Sigmoid colon (tissue), 7 donors: ENCODE data around the gene LMF1. TPM values are rescaled to one million over a fixed set of nuclear protein-coding genes. Genes with fewer than 3 reads are reported as not detected.

ENCODE experiments used
- DNase-seq: peaks from one replicate; pipeline ENCODE4 v3.0.0-alpha.2; 2019
- H3K27ac ChIP-seq, 4 donors: fragments of 200-600 bp; sonication (generic); one replicate each; pipeline ENCODE4 v1.5.1; 2016 to 2019; ENCODE audit warnings: mild to moderate bottlenecking in 1 of 4
- H3K27me3 ChIP-seq, 3 donors: fragments of 200-600 bp; sonication (generic); one replicate each; pipeline ENCODE4 v1.5.1; 2019; ENCODE audit warnings: mild to moderate bottlenecking in 1 of 3
- H3K36me3 ChIP-seq, 4 donors: fragments of 200-600 bp; sonication (generic); one replicate each; pipeline ENCODE4 v1.5.1; 2016 to 2019
- H3K4me1 ChIP-seq, 4 donors: fragments of 200-600 bp; sonication (generic); one replicate each; pipeline ENCODE4 v1.5.1; 2017 to 2019
- H3K4me3 ChIP-seq, 4 donors: fragments of 200-600 bp; sonication (generic); one replicate each; pipeline ENCODE4 v1.5.1; 2017 to 2019; ENCODE audit warnings: mild to moderate bottlenecking in 2 of 4, moderate library complexity in 1 of 4
- H3K9me3 ChIP-seq, 4 donors: fragments of 200-600 bp in 3 of 4; sonication (generic) in 3 of 4; one replicate each; pipeline versions ENCODE4 v1.5.1 to v1.6.1; 2013 to 2019
- EP300 ChIP-seq, 4 donors: sonication (generic); formaldehyde crosslinking; IDR thresholded peaks; one replicate each; pipeline ENCODE4 v1.6.1; 2017; ENCODE audit warnings: antibody characterized with exemption in 4 of 4
- POLR2A ChIP-seq, 2 donors: fragments of 450-650 bp; IDR thresholded peaks; one replicate each; pipeline ENCODE4 v1.6.1; 2016; ENCODE audit warnings: antibody characterized with exemption in 2 of 2, mild to moderate bottlenecking in 2 of 2, moderate library complexity in 2 of 2
- POLR2AphosphoS5 ChIP-seq, 4 donors: sonication (generic); formaldehyde crosslinking; IDR thresholded peaks; one replicate each; pipeline ENCODE4 v1.6.1; 2017; ENCODE audit warnings: antibody characterized with exemption in 4 of 4
- WGBS, 2 donors: extraction: QIAGEN DNeasy Blood & Tissue Kit; methylation state at CpG; one replicate each; pipeline ENCODE4 v1.1.7; 2013; 5-methylcytosine and 5-hydroxymethylcytosine counted together
- intact Hi-C: fragments of 100-400 bp; cut with DNase I; formaldehyde crosslinking; loops from one replicate; pipeline ENCODE4 v1.15.1; 2023
- polyA plus RNA-seq, 3 donors: library from polyadenylated mRNA; stranded (reverse); fragments of 200-250 nt; gene quantifications; one replicate each; pipeline ENCODE4 v1.2.3, GENCODE V29; 2013
- total RNA-seq, 4 donors: library from RNA; depleted of rRNA; stranded (reverse); fragments of >200 nt; gene quantifications; one replicate each; pipeline ENCODE4 v1.1.0, GENCODE V29; 2016
- TF ChIP-seq, protein P1 (sequence below), 4 experiments: fragments of 450-650 bp in 3 of 4; fragments of 200-600 bp in 1 of 4; IDR thresholded peaks; one replicate each; pipeline ENCODE4 v1.5.1; 2016 to 2019; ENCODE audit warnings: antibody characterized with exemption in 4 of 4, mild to moderate bottlenecking in 3 of 4, moderate library complexity in 2 of 4
- donor health status: healthy with polysubstance abuse.
- donor health status: Bipolar disorder and iron deficiency.
- donor health status: healthy.

Gene LMF1
- total and polyA plus RNA-seq, 7 donors = 1.2 to 34.1 (median 19.9) TPM

DNA sequence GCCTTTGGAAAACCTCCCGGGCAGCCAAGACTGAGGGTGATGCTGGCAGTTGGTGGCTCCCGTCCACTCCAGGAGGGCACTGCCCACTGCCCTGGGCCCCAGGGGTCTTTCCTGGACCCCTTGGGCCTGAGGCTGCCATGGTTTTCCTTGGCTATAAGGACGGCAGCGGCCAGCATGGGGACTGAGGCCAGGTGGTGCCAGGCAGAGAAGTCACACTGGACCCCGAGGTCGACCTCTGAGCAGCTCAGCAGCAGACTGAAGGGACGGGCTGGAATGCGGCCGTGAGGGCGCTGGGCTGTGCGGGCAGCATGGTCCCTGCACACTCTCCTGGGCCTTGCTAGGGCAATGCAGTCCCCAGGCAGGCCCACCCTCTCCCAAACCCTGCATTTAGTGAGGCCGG is 114.7 kb downstream of the LMF1 start:
- Histone ChIP-seq H3K27me3 (no peaks in the 10 kb centered on the region), H3K36me3 (no peaks in the 10 kb centered on the region), H3K9me3 (no peaks in the 10 kb centered on the region), H3K27ac (no peak overlapping the region), H3K4me1 (no peaks in the 10 kb centered on the region), H3K4me3 (no peak overlapping the region)
- DNase-seq = no peak
- intact Hi-C loops = no loop called here
- WGBS, 2 donors = 96 to 97% methylated on average over 12 of the region's 12 CpGs
- TF ChIP-seq POLR2AphosphoS5 (IDR thresholded peaks at IDR 0.05) (no peak), EP300 (IDR thresholded peaks at IDR 0.05) (no peak), POLR2A (IDR thresholded peaks at IDR 0.05) (no peak)
- TF ChIP-seq, protein P1, sequence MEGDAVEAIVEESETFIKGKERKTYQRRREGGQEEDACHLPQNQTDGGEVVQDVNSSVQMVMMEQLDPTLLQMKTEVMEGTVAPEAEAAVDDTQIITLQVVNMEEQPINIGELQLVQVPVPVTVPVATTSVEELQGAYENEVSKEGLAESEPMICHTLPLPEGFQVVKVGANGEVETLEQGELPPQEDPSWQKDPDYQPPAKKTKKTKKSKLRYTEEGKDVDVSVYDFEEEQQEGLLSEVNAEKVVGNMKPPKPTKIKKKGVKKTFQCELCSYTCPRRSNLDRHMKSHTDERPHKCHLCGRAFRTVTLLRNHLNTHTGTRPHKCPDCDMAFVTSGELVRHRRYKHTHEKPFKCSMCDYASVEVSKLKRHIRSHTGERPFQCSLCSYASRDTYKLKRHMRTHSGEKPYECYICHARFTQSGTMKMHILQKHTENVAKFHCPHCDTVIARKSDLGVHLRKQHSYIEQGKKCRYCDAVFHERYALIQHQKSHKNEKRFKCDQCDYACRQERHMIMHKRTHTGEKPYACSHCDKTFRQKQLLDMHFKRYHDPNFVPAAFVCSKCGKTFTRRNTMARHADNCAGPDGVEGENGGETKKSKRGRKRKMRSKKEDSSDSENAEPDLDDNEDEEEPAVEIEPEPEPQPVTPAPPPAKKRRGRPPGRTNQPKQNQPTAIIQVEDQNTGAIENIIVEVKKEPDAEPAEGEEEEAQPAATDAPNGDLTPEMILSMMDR (IDR thresholded peaks at IDR 0.05) = no peak

DNA sequence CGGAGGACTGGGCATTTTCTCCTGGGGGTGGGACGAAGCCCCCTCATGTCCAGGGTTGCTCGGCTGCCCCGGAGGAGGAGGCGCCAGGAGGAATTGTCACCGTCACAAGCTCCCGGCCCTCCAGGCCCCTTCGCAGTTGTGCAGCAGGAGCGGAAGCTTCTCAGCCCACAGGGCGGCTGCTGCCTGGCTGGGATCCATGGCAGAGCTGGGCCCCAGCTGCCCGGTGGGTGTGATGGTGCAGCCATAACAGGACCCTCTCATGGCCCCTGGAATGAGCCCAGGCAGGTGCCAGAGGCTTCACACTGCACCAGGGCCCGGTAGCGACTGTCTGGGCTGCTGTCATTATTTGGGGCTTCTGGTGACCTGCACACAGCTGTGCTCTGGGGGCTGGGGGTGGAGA is 115.3 kb downstream of the LMF1 start:
- WGBS, 2 donors = 95% methylated on average over 13 of the region's 13 CpGs
- H3K4me3 ChIP-seq = no peak overlapping the region
- no peaks in the 10 kb centered on the region for H3K27me3 ChIP-seq
- no peak for TF ChIP-seq POLR2A (IDR thresholded peaks at IDR 0.05)
- no peak for TF ChIP-seq EP300 (IDR thresholded peaks at IDR 0.05)
- TF ChIP-seq POLR2AphosphoS5 (IDR thresholded peaks at IDR 0.05) = no peak
- TF ChIP-seq, protein P1 (IDR thresholded peaks at IDR 0.05) = no peak
- DNase-seq = no peak
- intact Hi-C loops = no loop called here
- H3K9me3 ChIP-seq = no peaks in the 10 kb centered on the region
- no peak overlapping the region for H3K27ac ChIP-seq
- H3K4me1 ChIP-seq = no peaks in the 10 kb centered on the region
- H3K36me3 ChIP-seq = no peaks in the 10 kb centered on the region

DNA sequence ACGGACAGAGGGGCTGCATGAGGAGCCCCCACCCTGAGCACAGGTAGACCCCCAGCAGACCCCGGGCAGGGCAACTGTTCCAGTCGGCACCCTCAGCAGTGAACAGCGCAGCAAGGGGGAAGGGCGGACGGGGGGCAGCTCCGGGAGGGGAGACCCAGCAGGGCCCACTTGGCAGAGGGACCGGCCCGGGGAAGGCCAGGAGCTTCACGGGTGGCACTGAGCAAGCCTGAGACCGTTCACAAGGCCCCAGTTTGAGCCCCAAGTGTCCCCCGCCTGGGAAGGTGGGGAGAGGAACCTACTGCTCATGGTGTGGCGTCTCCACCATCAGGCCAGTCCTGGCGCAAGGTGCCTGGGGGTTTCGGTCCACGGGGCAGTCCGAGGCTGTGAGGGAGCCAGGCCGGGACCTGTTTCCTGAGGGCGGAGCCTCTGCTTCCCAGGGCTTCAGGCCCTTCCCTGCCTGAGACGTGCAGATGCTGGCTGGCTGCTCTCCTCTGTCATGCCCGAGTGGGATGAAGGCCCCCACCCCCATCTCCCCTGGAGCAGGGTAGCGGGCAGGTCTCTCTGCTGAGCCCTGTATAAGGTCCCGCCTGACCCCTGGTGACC is 115.9 kb downstream of the LMF1 start:
- Histone ChIP-seq H3K4me1 (no peaks in the 10 kb centered on the region), H3K27me3 (no peaks in the 10 kb centered on the region), H3K4me3 (no peak overlapping the region), H3K36me3 (no peaks in the 10 kb centered on the region), H3K9me3 (no peaks in the 10 kb centered on the region), H3K27ac (no peak overlapping the region)
- TF ChIP-seq EP300 (IDR thresholded peaks at IDR 0.05) = no peak
- TF ChIP-seq POLR2A (IDR thresholded peaks at IDR 0.05) = no peak
- TF ChIP-seq, protein P1 (IDR thresholded peaks at IDR 0.05) = no peak
- TF ChIP-seq POLR2AphosphoS5 (IDR thresholded peaks at IDR 0.05) = no peak
- no peak for DNase-seq
- intact Hi-C loops = no loop called here
- 94 to 95% methylated on average over 23 of the region's 23 CpGs for WGBS, 2 donors

DNA sequence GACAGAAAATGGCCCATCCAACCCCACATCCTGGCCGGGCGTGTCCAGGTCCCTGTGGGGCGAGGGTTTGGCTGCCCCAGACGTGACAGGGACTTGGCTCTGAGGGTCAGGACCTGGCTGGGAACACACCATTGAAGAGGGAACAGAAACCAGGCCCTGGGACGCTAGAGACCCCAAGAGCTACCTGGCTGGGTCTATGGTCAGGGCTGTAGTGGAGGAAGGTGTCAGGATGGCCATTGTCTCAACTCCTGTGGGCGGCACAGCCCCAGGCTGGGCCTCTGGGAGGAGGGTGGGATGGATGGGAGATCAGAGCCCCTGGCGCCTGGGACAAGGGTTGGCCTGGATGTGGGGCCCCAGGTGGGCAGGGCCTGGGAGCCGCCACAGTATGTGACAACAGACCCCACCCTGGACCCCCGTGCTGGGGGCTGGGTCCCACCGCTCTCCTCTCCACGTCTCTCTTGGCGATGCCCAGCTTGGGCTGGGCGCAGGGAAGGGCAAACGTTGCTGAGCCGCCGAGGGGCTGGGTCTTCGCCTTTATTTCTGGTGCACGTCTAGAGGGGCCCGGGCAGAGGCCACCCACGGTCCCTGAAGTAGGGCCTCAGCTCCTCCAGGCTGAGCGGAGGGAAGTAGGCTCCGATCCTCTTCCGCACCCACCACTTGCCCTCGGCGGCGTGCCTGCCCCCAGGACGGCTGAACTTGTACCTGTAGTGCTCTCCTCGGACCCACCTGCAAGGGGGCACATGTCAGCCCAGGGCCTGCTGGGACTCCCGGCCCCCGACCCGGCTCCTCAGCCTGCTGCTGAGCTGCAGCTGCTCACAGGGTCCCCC is 116.6 kb downstream of the LMF1 start:
- Histone ChIP-seq H3K27me3 (no peaks in the 10 kb centered on the region), H3K4me3 (no peak overlapping the region), H3K9me3 (no peaks in the 10 kb centered on the region), H3K36me3 (no peaks in the 10 kb centered on the region), H3K27ac (no peak overlapping the region), H3K4me1 (no peaks in the 10 kb centered on the region)
- WGBS, 2 donors = 93 to 94% methylated on average over 31 of the region's 31 CpGs
- intact Hi-C loops = no loop called here
- TF ChIP-seq, protein P1 (IDR thresholded peaks at IDR 0.05) = no peak
- no peak for TF ChIP-seq POLR2AphosphoS5 (IDR thresholded peaks at IDR 0.05)
- DNase-seq = no peak
